ENCODE results near the gene CDKL1.
"Not testable (repeated sequence)": the region's sequence is repeated elsewhere in the genome, so short reads cannot be mapped to it uniquely, and the experiment has no call there.

CDKL1 gene

DNA sequence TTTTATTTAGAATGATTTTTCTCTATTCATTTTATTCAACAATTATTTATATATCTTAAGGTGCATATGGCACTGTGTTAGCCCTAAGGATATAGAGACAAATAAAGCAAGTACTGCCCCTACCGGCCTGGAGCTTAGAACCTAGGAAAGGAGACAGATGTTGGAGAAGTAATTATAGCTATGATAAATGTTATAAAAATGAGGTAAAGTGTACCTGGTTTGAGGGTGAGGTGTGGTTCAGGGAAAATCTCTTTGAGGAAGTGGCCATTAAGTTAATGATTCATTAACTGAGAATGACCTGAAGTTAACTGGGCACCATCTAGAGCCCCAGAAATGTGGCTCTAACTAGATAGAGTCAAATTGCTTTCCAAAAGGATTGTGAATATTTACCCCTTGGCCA, 31.9 kb downstream of the CDKL1 start:
- H3K18ac ChIP-seq (ENCODE audit: low read length) = no peak overlapping the region
- H2AK5ac ChIP-seq (ENCODE audit: low read length) = no peak overlapping the region
- no peak for DNase-seq
- H3K36me3 ChIP-seq (ENCODE audit: control insufficient read depth, insufficient read depth, low read length) = no peaks in the 10 kb centered on the region
- no peak overlapping the region for H4K5ac ChIP-seq (ENCODE audit: low read length)
- no CpG with 5 or more reads among the region's 1 CpG for WGBS (ENCODE audit: extremely low coverage, insufficient coverage, low lambda C conversion rate)
- H3K4me2 ChIP-seq (ENCODE audit: low read length) = no peak overlapping the region
- no peaks in the 10 kb centered on the region for H3K79me1 ChIP-seq (ENCODE audit: low read length)
- H3K23ac ChIP-seq (ENCODE audit: low read length) = no peak overlapping the region
- no peak overlapping the region for H3K4me3 ChIP-seq (ENCODE audit: low read length)
- H3K4ac ChIP-seq (ENCODE audit: low read depth, low read length) = no peak overlapping the region
- no peak overlapping the region for H4K8ac ChIP-seq (ENCODE audit: low read depth, low read length)
- no peaks in the 10 kb centered on the region for H3K27me3 ChIP-seq (ENCODE audit: insufficient read depth, low read length, poor library complexity)
- no peak overlapping the region for H2BK5ac ChIP-seq (ENCODE audit: low read length)
- no peak overlapping the region for H3K9ac ChIP-seq (ENCODE audit: low read length)
- H2BK15ac ChIP-seq (replicated peaks; ENCODE audit: low read depth) = no peak overlapping the region
- H2BK120ac ChIP-seq (ENCODE audit: low read depth, low read length) = no peak overlapping the region
- H3K27ac ChIP-seq (ENCODE audit: low read depth, low read length) = no peak overlapping the region
- H3K79me2 ChIP-seq (ENCODE audit: control insufficient read depth, insufficient read depth, low read length) = no peaks in the 10 kb centered on the region
- no peaks in the 10 kb centered on the region for H3K4me1 ChIP-seq (ENCODE audit: control insufficient read depth, low read depth, low read length)
- H3K56ac ChIP-seq (ENCODE audit: low read length) = no peak overlapping the region

DNA sequence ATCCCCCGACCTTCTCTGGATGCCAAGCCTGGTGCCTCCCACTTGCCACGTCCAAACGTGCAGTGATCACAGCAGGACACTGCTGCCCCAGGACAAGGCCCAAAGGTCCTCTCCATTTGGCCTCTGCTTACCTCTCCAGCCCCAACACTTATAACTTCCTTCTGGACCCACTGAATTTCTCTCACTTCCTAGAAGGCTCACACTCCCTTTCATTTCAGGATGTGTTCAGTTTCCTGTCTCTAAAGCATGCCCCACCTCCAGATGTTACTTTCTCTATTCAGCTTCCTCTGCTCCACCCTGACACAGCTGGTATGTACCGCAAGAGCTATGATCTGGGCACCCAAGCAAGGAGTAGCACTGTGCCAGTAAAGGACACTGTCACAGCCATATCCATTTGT, 33.0 kb downstream of the CDKL1 start:
- Histone ChIP-seq H3K27me3 (ENCODE audit: insufficient read depth, low read length, poor library complexity) (no peaks in the 10 kb centered on the region), H3K4me3 (ENCODE audit: low read length) (no peak overlapping the region), H3K4me2 (ENCODE audit: low read length) (no peak overlapping the region), H3K4ac (ENCODE audit: low read depth, low read length) (no peak overlapping the region), H2AK5ac (ENCODE audit: low read length) (no peak overlapping the region), H3K4me1 (ENCODE audit: control insufficient read depth, low read depth, low read length) (no peaks in the 10 kb centered on the region), H3K27ac (ENCODE audit: low read depth, low read length) (no peak overlapping the region), H4K5ac (ENCODE audit: low read length) (no peak overlapping the region), H3K56ac (ENCODE audit: low read length) (no peak overlapping the region), H3K79me1 (ENCODE audit: low read length) (no peaks in the 10 kb centered on the region), H3K79me2 (ENCODE audit: control insufficient read depth, insufficient read depth, low read length) (no peaks in the 10 kb centered on the region), H4K8ac (ENCODE audit: low read depth, low read length) (no peak overlapping the region), H3K9ac (ENCODE audit: low read length) (no peak overlapping the region), H3K23ac (ENCODE audit: low read length) (no peak overlapping the region), H3K18ac (ENCODE audit: low read length) (no peak overlapping the region), H3K36me3 (ENCODE audit: control insufficient read depth, insufficient read depth, low read length) (no peaks in the 10 kb centered on the region), H2BK5ac (ENCODE audit: low read length) (no peak overlapping the region), H2BK15ac (replicated peaks; ENCODE audit: low read depth) (no peak overlapping the region), H2BK120ac (ENCODE audit: low read depth, low read length) (no peak overlapping the region)
- WGBS (ENCODE audit: extremely low coverage, insufficient coverage, low lambda C conversion rate) = no CpG with 5 or more reads among the region's 4 CpGs
- no peak for DNase-seq

DNA sequence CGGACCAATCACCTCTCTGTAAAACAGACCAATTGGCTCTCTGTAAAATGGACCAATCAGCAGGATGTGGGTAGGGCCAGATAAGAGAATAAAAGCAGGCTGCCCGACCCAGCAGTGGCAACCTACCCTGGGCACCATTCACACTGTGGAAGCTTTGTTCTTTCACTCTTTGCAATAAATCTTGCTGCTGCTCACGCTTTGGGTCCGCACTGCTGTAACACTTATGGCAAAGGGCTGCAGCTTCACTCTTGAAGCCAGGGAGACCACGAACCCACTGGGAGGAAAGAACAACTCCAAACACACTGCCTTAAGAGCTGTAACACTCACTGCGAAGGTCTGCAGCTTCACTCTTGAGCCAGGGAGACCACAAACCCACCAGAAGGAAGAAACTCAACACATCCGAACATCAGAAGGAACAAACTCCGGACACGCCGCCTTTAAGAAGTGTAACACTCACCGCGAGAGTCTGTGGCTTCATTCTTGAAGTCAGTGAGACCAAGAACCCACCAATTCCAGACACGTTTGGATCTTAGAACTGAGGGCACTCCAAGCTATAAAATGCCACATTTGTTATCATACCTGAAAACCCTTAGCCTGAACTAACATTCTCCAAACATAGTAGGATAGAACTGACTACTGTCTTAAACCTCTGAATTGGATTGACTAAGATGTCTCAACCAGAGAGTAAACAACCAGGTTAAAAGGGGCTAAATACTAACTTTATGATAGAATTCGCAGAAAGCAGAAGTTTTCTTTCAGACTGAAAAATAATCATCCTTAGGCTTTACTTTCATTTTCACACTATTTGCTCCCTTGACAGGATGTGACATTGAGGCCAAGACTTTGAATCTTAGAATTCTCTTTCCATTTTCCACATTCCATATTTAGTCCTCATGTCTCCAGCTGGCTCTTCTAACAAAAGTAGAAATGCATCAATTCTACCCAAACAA, 33.6 kb downstream of the CDKL1 start:
- no peak overlapping the region for H3K4me2 ChIP-seq (ENCODE audit: low read length)
- H3K4me1 ChIP-seq (ENCODE audit: control insufficient read depth, low read depth, low read length) = no peaks in the 10 kb centered on the region
- no peaks in the 10 kb centered on the region for H3K36me3 ChIP-seq (ENCODE audit: control insufficient read depth, insufficient read depth, low read length)
- H2BK15ac ChIP-seq (replicated peaks; ENCODE audit: low read depth) = no peak overlapping the region
- no peaks in the 10 kb centered on the region for H3K27me3 ChIP-seq (ENCODE audit: insufficient read depth, low read length, poor library complexity)
- H2AK5ac ChIP-seq (ENCODE audit: low read length) = no peak overlapping the region
- H2BK120ac ChIP-seq (ENCODE audit: low read depth, low read length) = no peak overlapping the region
- H3K9ac ChIP-seq (ENCODE audit: low read length) = no peak overlapping the region
- no peak for DNase-seq
- H3K79me2 ChIP-seq (ENCODE audit: control insufficient read depth, insufficient read depth, low read length) = no peaks in the 10 kb centered on the region
- WGBS (ENCODE audit: extremely low coverage, insufficient coverage, low lambda C conversion rate) = no CpG with 5 or more reads among the region's 14 CpGs
- H3K4ac ChIP-seq (ENCODE audit: low read depth, low read length) = no peak overlapping the region
- H3K4me3 ChIP-seq (ENCODE audit: low read length) = no peak overlapping the region
- H3K23ac ChIP-seq (ENCODE audit: low read length) = no peak overlapping the region
- no peak overlapping the region for H3K27ac ChIP-seq (ENCODE audit: low read depth, low read length)
- H3K56ac ChIP-seq (ENCODE audit: low read length) = no peak overlapping the region
- no peak overlapping the region for H2BK5ac ChIP-seq (ENCODE audit: low read length)
- H4K8ac ChIP-seq (ENCODE audit: low read depth, low read length) = no peak overlapping the region
- no peak overlapping the region for H3K18ac ChIP-seq (ENCODE audit: low read length)
- H4K5ac ChIP-seq (ENCODE audit: low read length) = no peak overlapping the region
- no peaks in the 10 kb centered on the region for H3K79me1 ChIP-seq (ENCODE audit: low read length)

DNA sequence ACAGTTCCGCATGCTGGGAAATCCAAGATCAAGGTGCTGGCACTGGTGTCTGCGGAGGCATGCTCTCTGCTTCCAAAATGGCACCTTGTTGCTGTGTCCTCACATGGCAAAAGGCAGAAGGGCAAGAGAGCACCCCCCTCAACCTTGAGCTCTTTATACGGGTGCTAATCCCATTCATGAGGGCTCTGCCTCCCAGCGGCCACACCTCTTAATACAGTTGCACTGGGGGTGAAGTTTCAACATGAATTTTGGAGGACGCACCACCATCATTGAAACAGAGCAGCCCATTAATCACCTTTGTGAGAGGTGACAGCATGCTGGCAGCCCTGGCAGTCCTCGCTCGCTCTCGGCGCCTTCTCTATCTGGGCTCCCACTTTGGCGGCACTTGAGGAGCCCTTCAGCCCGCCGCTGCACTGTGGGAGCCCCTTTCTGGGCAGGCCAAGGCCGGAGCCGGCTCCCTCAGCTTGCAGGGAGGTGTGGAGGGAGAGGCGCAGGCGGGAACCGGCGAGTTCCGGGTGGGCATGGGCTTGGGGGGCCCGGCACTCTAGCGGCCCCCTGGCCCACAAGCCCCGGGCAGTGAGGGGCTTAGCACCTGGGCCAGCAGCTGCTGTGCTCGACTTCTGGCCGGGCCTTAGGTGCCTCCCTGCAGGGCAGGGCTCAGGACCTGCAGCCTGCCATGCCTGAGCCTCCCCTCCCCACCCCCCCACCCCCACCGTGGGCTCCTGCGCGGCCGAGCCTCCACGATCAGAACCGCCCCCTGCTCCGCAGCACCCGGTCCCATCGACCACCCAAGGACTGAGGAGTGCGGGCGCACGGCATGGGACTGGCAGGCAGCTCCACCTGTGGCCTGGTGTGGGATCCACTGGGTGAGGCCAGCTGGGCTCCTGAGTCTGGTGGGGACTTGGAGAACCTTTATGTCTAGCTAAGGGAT, 34.9 kb downstream of the CDKL1 start:
- not testable (repeated sequence) for H3K4me3 ChIP-seq (ENCODE audit: low read length)

DNA sequence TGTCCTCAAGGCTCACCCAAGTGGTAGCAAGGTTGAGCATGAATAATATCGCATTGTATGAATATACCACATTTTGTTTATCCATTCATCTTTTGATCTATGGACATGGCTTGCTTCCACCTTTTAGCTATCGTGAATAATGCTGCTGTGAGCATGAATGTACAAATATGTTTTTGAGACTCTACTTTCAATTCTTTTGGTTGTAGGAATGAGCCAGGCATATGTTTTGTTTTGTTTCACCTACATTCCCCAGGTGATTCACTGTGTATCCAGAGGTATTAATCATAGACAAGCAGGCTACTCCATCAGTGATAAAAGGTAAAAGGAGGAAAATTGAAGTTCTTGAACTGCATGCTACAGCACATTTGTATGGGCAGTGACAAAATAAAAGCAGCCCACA, 35.8 kb downstream of the CDKL1 start:
- H3K56ac ChIP-seq (ENCODE audit: low read length) = no peak overlapping the region
- no peak overlapping the region for H3K27ac ChIP-seq (ENCODE audit: low read depth, low read length)
- no peaks in the 10 kb centered on the region for H3K4me1 ChIP-seq (ENCODE audit: control insufficient read depth, low read depth, low read length)
- H3K4me3 ChIP-seq (ENCODE audit: low read length) = no peak overlapping the region
- no peak overlapping the region for H2BK120ac ChIP-seq (ENCODE audit: low read depth, low read length)
- no peak overlapping the region for H3K4ac ChIP-seq (ENCODE audit: low read depth, low read length)
- H3K18ac ChIP-seq (ENCODE audit: low read length) = no peak overlapping the region
- H3K36me3 ChIP-seq (ENCODE audit: control insufficient read depth, insufficient read depth, low read length) = no peaks in the 10 kb centered on the region
- H3K79me2 ChIP-seq (ENCODE audit: control insufficient read depth, insufficient read depth, low read length) = no peaks in the 10 kb centered on the region
- no peak overlapping the region for H4K5ac ChIP-seq (ENCODE audit: low read length)
- H2BK5ac ChIP-seq (ENCODE audit: low read length) = no peak overlapping the region
- no peak overlapping the region for H3K23ac ChIP-seq (ENCODE audit: low read length)
- no peak overlapping the region for H4K8ac ChIP-seq (ENCODE audit: low read depth, low read length)
- no peak for DNase-seq
- no peaks in the 10 kb centered on the region for H3K79me1 ChIP-seq (ENCODE audit: low read length)
- no peak overlapping the region for H3K4me2 ChIP-seq (ENCODE audit: low read length)
- WGBS (ENCODE audit: extremely low coverage, insufficient coverage, low lambda C conversion rate) = no CpG with 5 or more reads among the region's 2 CpGs
- H3K9ac ChIP-seq (ENCODE audit: low read length) = no peak overlapping the region
- H3K27me3 ChIP-seq (ENCODE audit: insufficient read depth, low read length, poor library complexity) = no peaks in the 10 kb centered on the region
- no peak overlapping the region for H2AK5ac ChIP-seq (ENCODE audit: low read length)
- no peak overlapping the region for H2BK15ac ChIP-seq (replicated peaks; ENCODE audit: low read depth)

More for the DNA sequence above, 34.9 kb downstream of the CDKL1 start:
- H2BK15ac ChIP-seq (replicated peaks; ENCODE audit: low read depth); H3K56ac ChIP-seq (ENCODE audit: low read length); H3K27me3 ChIP-seq (ENCODE audit: insufficient read depth, low read length, poor library complexity); H3K18ac ChIP-seq (ENCODE audit: low read length); DNase-seq; H3K79me2 ChIP-seq (ENCODE audit: control insufficient read depth, insufficient read depth, low read length); H3K36me3 ChIP-seq (ENCODE audit: control insufficient read depth, insufficient read depth, low read length); H3K79me1 ChIP-seq (ENCODE audit: low read length); H3K4me1 ChIP-seq (ENCODE audit: control insufficient read depth, low read depth, low read length); H2BK120ac ChIP-seq (ENCODE audit: low read depth, low read length); H4K8ac ChIP-seq (ENCODE audit: low read depth, low read length); H3K4me2 ChIP-seq (ENCODE audit: low read length); H3K4ac ChIP-seq (ENCODE audit: low read depth, low read length); H3K23ac ChIP-seq (ENCODE audit: low read length); H2AK5ac ChIP-seq (ENCODE audit: low read length); H3K27ac ChIP-seq (ENCODE audit: low read depth, low read length); H4K5ac ChIP-seq (ENCODE audit: low read length); H2BK5ac ChIP-seq (ENCODE audit: low read length); H3K9ac ChIP-seq (ENCODE audit: low read length): not testable (repeated sequence)
- WGBS (ENCODE audit: extremely low coverage, insufficient coverage, low lambda C conversion rate) = no CpG with 5 or more reads among the region's 36 CpGs
